Right forelimb (tissue), 1 donor: Measurements from ENCODE around the gene CXADR.
"Not testable (repeated sequence)": the region's sequence is repeated elsewhere in the genome, so short reads cannot be mapped to it uniquely, and the experiment has no call there.

Experiments
- DNase-seq: peaks from one replicate; pipeline ENCODE4 v3.0.0-alpha.2; 2018

Gene CXADR

GRCh38 chr21:17506951-17507350, 5.9 kb upstream of the CXADR start:
- DNase-seq, result no peak

GRCh38 chr21:17507591-17507990, 5.3 kb upstream of the CXADR start:
- no peak for DNase-seq

DNA sequence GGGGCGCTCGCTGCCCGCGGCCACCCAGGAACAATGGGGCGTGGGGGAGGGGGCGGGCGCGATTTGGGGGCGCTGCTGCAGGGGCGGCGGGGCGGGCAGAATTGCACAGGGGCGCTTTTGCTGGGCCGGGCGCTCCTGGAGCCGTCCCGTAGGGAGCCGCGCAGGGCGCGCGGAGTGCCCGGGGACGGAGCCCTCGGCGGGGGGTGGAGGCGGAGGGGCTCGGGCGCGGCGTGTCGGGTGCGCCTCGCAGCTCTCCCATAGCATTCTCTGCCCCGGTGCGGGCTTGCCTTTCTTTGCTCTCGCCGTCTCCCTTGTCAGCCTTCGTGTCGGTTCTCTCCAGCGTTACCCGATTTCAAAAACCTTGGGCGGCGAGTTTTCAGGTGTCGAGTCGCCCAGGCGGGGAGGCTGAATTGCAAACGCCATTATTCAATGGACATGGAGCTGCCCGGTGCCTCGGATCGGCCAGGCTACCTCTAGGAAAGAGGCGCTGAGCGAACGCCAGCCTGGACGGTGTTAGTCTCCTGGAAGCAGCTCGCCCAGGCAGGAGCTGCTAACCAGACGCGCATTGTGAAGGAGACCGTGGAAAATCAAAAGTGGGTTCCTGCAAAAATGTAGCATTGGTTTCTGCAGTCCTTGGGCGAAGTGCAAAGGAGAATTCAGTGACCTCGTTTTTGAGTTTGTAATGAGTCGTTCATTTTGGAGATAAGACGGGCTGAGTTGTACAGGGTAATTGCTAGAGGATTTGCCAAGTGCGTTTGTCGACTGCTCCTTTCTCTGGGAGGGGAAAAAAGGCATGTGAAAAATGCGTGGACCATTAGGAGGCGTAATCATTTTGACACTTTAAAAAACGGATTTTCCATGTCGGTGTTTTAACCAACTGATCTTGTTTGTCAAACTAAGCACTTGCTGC, 626 bp downstream of the CXADR start:
- peak; percentile 57 for DNase-seq

- no peak for DNase-seq
Measured at GRCh38 chr21:17514124-17514845, 1.4 kb downstream of the CXADR start.

- not testable (repeated sequence) for DNase-seq
Measured at GRCh38 chr21:17517008-17517407, 4.2 kb downstream of the CXADR start.

DNA sequence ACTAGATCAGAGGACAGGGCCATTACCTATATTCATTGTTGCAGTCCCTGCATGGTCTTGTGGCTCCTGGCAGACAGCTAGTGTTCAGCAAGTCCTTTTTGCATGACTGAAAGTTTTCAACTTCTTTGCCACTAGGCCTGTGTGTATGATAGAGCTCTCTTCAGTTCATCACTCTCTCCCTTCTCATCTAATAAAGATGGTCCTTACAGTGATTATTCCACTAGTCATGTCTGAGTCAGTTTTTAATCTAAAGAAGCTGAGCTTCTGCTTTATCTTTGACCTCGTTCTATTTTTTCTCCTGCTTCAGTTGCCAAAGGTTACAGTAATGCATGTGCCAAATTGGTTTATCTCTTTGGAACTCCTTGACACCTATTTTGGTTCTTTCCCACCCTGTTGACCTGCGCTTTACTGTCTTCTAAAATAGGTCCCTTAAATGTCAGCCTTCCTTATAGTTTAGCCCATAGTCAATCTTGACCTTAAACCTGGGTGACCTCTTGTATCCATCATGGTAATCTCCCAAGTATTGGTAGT, 6.4 kb downstream of the CXADR start:
- DNase-seq, result no peak

GRCh38 chr21:17519965-17520609, 7.2 kb downstream of the CXADR start:
- DNase-seq, result no peak

- DNase-seq, result no peak
Measured at GRCh38 chr21:17523007-17523451, 10.2 kb downstream of the CXADR start.

DNA sequence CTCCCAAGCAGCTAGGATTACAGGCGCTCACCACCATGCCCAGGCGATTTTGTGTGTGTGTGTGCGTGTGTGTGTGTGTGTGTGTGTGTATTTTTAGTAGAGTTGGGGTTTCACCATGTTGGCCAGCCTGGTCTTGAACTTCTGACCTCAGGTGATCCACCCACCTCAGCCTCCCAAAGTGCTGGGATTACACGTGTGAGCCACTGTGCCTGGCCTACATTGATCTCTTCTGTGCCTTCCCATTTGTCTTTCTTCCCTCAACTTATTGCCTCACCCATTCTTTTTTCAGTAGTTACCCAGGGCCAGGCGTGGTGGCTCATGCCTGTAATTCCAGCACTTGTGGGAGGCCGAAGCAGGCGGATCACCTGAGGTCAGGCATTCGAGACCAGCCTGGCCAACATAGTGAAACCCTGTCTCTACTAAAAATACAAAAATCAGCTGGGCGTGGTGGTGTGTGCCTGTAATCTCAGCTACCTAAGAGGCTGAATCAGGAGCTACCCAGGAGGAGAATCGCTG, 11.2 kb downstream of the CXADR start:
- DNase-seq, result not testable (repeated sequence)

DNA sequence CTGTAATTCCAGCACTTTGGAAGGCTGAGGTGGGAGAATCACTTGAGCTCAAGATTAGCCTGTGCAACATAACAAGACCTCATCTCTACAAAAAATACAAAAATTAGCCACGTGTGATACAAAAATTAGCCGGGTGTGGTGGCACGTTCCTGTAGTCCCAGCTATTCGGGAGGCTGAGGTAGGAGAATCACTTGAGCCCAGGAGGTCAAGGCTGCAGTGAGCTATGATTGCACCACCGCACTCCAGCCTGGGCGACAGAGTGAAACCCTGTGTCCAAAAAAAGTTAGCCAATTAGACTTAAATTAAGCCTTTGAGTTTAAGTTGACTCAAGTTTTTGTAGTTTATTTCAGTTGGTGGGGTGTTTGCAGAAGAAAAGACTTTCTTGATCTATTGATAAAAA, 11.8 kb downstream of the CXADR start:
- DNase-seq, result no peak

DNA sequence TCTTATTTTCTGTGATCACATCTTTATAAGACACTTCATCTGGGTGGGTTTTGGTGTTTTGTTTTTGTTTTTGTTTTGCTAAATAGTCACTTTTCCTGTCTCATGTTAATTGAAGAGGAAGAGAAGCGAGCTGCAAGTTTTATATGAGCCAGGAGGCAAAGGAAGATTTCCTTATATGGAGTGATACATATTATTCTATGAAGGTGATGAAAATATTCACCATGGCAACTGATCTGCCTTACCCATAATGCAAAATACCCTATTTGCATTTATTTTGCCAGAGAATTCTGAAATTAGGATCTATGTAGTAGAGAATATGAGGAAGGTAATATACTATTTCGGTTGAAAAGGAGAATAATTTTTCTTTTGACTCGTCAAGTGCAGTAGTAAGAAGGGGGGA, 13.9 kb downstream of the CXADR start:
- DNase-seq, result no peak

DNA sequence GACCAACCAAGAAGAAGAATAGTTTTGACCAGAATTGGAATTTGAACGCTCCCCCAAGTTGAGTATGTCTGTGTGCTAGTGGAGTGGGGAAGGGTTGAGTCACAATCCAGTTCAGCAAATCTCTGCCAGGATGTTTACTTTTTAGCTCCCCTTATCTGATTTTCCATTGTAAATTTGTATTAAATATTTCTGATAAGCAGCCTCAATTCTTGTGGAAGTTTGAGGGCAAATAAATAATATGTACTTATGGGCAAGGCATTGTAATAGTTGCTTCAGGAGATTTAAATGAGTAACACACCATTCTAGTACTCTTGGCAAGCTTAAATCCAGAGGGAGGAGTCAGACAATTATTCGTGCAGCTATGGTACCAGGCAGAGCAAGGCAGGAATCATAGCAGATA, 14.4 kb downstream of the CXADR start:
- DNase-seq, result no peak

GRCh38 chr21:17527711-17528110, 14.9 kb downstream of the CXADR start:
- no peak for DNase-seq

DNA sequence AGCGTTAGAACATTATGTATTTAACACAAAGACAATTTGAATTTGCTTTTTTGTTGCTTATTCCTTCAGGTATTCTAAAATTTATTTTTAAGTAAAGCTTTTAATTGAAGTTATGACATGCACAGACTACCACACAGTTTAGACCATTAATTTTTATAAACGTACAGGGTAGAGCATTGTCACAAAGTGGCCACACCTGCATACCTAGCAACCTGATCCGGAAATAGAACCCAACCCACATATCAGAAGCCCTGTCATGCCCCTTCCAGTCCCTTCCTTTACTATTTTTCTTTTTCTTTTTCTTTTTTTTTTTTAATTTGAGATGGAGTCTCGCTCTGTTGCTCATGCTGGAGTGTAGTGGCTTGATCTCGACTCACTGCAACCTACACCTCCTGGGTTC, 16.8 kb downstream of the CXADR start:
- DNase-seq, result no peak

DNA sequence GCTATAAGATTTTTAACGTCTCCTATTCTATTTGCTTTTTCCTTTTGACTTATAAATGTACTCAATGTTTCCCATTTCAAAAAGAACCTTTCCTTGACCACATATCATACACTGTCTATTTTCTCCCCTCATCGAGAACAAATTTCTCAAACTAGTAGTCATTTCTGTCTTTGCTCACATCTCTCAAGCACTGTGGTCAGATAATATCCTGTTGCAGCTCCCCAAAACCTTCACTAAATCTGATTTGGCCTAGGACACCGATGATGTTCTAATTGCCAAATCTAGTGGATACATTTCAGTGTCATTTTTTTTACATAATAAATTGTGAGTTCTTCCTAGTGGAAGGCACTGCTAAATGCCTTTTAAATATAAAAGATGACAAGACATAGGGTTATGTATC, 19.4 kb downstream of the CXADR start:
- DNase-seq, result no peak

GRCh38 chr21:17536381-17536780, 23.5 kb downstream of the CXADR start:
- no peak for DNase-seq

- DNase-seq, result no peak
Measured at GRCh38 chr21:17537299-17537698, 24.5 kb downstream of the CXADR start.

DNA sequence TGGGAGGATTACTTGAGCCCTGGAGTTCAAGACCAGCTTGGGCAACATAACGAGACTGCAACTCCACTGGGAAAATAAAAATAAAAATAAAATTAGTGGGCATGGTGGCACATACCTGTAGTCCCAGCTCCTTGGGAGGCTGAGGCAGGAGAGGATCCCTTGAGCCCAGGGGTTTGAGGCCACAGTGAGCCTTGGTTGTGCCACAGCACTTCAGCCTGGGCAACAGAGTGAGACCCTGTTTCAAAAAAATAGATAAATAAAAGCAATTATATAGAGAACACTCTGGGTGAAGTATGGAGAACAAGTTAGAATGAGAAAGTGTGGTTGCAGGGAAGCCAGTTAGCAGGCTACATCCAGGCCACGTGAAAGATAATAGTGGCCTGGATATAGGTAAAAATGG, 25.7 kb downstream of the CXADR start:
- no peak for DNase-seq

DNA sequence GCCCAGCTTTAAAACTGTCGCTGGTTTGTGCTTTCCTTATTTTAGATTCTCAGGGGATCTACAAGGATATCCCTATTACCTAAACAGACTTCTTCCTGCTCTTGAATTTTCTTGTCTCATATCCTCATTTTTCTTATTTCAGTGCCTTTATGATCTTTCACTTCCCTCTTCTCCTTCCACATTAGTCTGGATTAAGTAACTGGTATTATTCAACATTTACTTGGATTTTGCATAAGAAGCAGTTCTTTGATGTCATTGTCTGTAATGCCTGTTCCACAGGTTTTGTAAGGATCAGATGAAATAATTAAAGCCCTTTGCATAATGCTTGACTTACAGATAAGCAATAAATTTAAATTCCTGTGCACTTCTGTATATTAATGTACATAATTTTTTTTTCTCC, 26.5 kb downstream of the CXADR start:
- DNase-seq, result no peak

GRCh38 chr21:17539743-17540341, 27.0 kb downstream of the CXADR start:
- no peak for DNase-seq

GRCh38 chr21:17540530-17540929, 27.7 kb downstream of the CXADR start:
- DNase-seq, result no peak

GRCh38 chr21:17542371-17543011, 29.6 kb downstream of the CXADR start:
- no peak for DNase-seq
